ENCODE measurements around the gene FNDC3B. TPM values are rescaled to one million over a fixed set of nuclear protein-coding genes. Genes with fewer than 3 reads are reported as not detected.

FNDC3B gene
- total RNA-seq, 1 donor from 2014 or later = 153 TPM

- TF ChIP-seq CTCF (IDR thresholded peaks at IDR 0.05) = no peak
- Histone ChIP-seq H3K4me1 (no peaks in the 10 kb centered on the region), H3K27ac (no peak overlapping the region), H3K36me3 (no peaks in the 10 kb centered on the region), H3K27me3 (ENCODE audit: low read depth) (no peaks in the 10 kb centered on the region), H3K4me3 (no peak overlapping the region), H3K9me3 (no peaks in the 10 kb centered on the region)
- no peak for ATAC-seq
- no peak for DNase-seq
- intact Hi-C loops (cut with DNase I) = no loop called here
These were observed 29.6 kb upstream of the FNDC3B start for GRCh38 chr3:172009803-172010202.

DNA sequence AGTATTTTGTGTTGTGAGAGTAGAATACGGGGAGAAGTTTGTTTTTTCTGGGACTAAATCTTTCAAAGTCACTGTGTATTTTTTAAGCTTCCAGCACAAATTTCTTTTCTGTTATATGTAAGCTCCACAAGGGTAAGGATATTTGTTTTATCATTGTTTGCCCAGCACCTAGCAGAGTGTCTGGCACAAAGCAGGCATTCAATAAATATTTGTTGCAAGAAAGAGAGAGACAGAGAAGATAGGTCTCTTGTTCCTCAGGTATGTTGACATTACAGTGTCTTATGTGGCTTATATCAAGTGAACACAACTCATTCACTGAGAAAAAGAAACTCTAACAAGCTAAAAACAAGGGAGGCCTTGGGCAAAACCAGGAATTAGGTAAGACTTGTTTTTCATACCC lies 26.6 kb upstream of the FNDC3B start:
- intact Hi-C loops (cut with DNase I) = no loop called here
- Histone ChIP-seq H3K4me3 (no peak overlapping the region), H3K9me3 (no peaks in the 10 kb centered on the region), H3K4me1 (no peaks in the 10 kb centered on the region), H3K36me3 (no peaks in the 10 kb centered on the region), H3K27ac (no peak overlapping the region), H3K27me3 (ENCODE audit: low read depth) (no peaks in the 10 kb centered on the region)
- peak in 1 of 2 donors; percentile 52 for ATAC-seq
- DNase-seq = no peak
- no peak for TF ChIP-seq CTCF (IDR thresholded peaks at IDR 0.05)

DNA sequence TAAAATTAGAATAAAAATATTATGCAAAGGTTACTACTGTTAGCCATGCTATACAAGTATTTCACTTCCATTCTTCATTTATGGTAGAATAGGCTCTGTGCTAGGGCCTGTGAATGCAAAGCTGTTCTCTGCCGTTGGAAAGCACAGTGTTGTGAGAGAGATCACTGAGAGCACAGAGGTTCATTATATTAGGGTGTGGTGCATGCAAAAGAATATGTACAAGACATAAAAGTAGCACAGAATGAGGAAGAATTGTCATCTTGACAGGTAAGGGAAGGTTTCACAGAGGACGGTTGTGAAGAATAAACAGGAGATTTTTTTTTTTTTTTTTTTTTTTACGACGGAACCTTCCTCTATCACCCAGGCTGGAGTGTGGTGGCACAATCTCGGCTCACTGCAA lies 25.2 kb upstream of the FNDC3B start:
- Histone ChIP-seq H3K4me3 (no peak overlapping the region), H3K9me3 (no peaks in the 10 kb centered on the region), H3K4me1 (no peaks in the 10 kb centered on the region), H3K27me3 (ENCODE audit: low read depth) (no peaks in the 10 kb centered on the region), H3K36me3 (no peaks in the 10 kb centered on the region), H3K27ac (no peak overlapping the region)
- DNase-seq = no peak
- intact Hi-C loops (cut with DNase I) = no loop called here
- no peak for ATAC-seq
- no peak for TF ChIP-seq CTCF (IDR thresholded peaks at IDR 0.05)

DNA sequence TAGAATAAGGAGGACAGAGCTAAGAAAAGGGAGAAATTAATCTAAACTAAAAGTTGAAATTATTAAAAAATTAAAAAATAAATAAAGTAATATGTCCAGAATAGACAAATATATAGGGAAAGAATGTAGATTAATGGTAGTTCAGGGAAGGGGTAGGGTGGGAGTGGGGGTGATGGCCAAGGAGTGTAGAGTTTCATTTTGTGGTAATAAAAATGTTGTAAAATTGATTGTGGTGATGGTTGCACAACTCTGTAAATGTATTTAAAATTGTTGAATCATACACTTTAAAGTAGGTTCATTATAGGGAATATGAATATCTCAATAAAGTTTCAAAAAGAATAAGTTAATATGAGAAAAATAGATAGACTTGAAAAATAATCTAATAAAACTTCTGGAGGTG lies 21.0 kb upstream of the FNDC3B start:
- Histone ChIP-seq H3K36me3 (no peaks in the 10 kb centered on the region), H3K27me3 (ENCODE audit: low read depth) (no peaks in the 10 kb centered on the region), H3K27ac (no peak overlapping the region), H3K4me1 (no peaks in the 10 kb centered on the region), H3K4me3 (no peak overlapping the region), H3K9me3 (no peaks in the 10 kb centered on the region)
- DNase-seq (no peak), ATAC-seq (no peak)
- TF ChIP-seq CTCF (IDR thresholded peaks at IDR 0.05) = no peak
- intact Hi-C loops (cut with DNase I) = no loop called here

DNA sequence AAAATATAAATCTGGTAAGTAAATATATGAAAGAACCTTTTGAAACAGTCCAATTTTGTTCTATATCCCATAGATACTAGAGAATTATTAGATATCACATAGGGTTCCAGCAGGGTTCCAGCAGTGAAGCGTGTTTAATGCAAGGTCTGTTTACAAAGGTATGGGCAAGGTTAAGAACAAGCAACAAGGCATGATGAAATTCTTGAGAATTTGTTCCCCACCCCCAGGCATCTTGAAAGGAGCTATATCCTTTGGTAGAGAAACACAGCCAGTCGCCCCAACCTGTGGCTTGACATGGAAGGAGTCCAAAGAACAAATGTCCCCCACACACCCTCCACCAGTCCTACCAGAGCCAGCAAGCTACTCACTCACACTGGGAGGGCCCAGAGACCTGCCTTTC lies 18.6 kb upstream of the FNDC3B start:
- ATAC-seq = no peak
- no peak for TF ChIP-seq CTCF (IDR thresholded peaks at IDR 0.05)
- intact Hi-C loops (cut with DNase I) = no loop called here

GRCh38 chr3:172021164-172021563 lies 18.2 kb upstream of the FNDC3B start:
- Histone ChIP-seq H3K27me3 (ENCODE audit: low read depth) (no peaks in the 10 kb centered on the region), H3K4me3 (no peak overlapping the region), H3K4me1 (no peaks in the 10 kb centered on the region), H3K36me3 (no peaks in the 10 kb centered on the region), H3K9me3 (no peaks in the 10 kb centered on the region), H3K27ac (no peak overlapping the region)
- ATAC-seq = no peak
- intact Hi-C loops (cut with DNase I) = no loop called here
- DNase-seq = no peak
- no peak for TF ChIP-seq CTCF (IDR thresholded peaks at IDR 0.05)

More for the DNA sequence above, 18.6 kb upstream of the FNDC3B start:
- Histone ChIP-seq H3K27me3 (ENCODE audit: low read depth) (no peaks in the 10 kb centered on the region), H3K36me3 (no peaks in the 10 kb centered on the region), H3K27ac (no peak overlapping the region), H3K4me1 (no peaks in the 10 kb centered on the region), H3K4me3 (no peak overlapping the region), H3K9me3 (no peaks in the 10 kb centered on the region)
- no peak for DNase-seq
